Transverse colon (tissue), 4 donors: ENCODE measurements around the gene HECW1. TPM values are rescaled to one million over a fixed set of nuclear protein-coding genes. Genes with fewer than 3 reads are reported as not detected.
"Not testable (repeated sequence)": the region's sequence is repeated elsewhere in the genome, so short reads cannot be mapped to it uniquely, and the experiment has no call there.

ENCODE experiments used
- DNase-seq: peaks from one replicate; pipeline ENCODE4 v3.0.0-alpha.2; 2019
- H3K27ac ChIP-seq, 4 donors: fragments of 200-600 bp; sonication (generic); 2 replicates each; pipeline ENCODE4 v1.5.1; 2016 to 2018; ENCODE audit warnings: inconsistent platforms in 4 of 4
- H3K27me3 ChIP-seq: fragments of 200-600 bp; sonication (generic); 2 replicates; pipeline ENCODE4 v1.5.1; 2017; ENCODE audit warnings: inconsistent platforms
- H3K36me3 ChIP-seq, 4 donors: fragments of 200-600 bp; sonication (generic); 2 replicates each; pipeline ENCODE4 v1.5.1; 2017 to 2019; ENCODE audit warnings: inconsistent platforms in 4 of 4
- H3K4me1 ChIP-seq, 4 donors: fragments of 200-600 bp; sonication (generic); 2 replicates each; pipeline ENCODE4 v1.5.1; 2017 to 2020; ENCODE audit warnings: inconsistent platforms in 4 of 4
- H3K4me3 ChIP-seq, 4 donors: fragments of 200-600 bp; sonication (generic); 1 replicate in 1 of 4; 2 replicates in 3 of 4; pipeline versions ENCODE4 v1.5.1 to v1.6.1; 2017 to 2019; ENCODE audit warnings: inconsistent platforms in 4 of 4
- H3K9me3 ChIP-seq, 2 donors: fragments of 200-600 bp; sonication (generic); 2 replicates each; pipeline ENCODE4 v1.5.1; 2017 to 2019; ENCODE audit warnings: inconsistent platforms in 2 of 2
- CTCF ChIP-seq, 5 experiments: fragments of 200-600 bp in 3 of 5; fragments of 450-650 bp in 2 of 5; sonication (generic) in 3 of 5; IDR thresholded peaks; 1 replicate in 2 of 5; 2 replicates in 3 of 5; pipeline ENCODE4 v1.5.1; 2016 to 2017; ENCODE audit warnings: antibody characterized with exemption in 5 of 5, inconsistent platforms in 3 of 5, mild to moderate bottlenecking in 2 of 5, moderate library complexity in 1 of 5
- EP300 ChIP-seq: sonication (generic); formaldehyde crosslinking; IDR thresholded peaks from one replicate; pipeline ENCODE4 v1.6.1; 2017; ENCODE audit warnings: antibody characterized with exemption, low read depth
- POLR2A ChIP-seq: fragments of 450-650 bp; IDR thresholded peaks from one replicate; pipeline ENCODE4 v1.6.1; 2016; ENCODE audit warnings: antibody characterized with exemption, mild to moderate bottlenecking, moderate library complexity
- POLR2AphosphoS5 ChIP-seq, 3 donors: sonication (generic); formaldehyde crosslinking; IDR thresholded peaks; one replicate each; pipeline ENCODE4 v1.6.1; 2016; ENCODE audit warnings: antibody characterized with exemption in 3 of 3
- WGBS, 2 donors: methylation state at CpG; one replicate each; pipeline ENCODE4 v1.1.5; 2018; ENCODE audit warnings: low coverage in 1 of 2; 5-methylcytosine and 5-hydroxymethylcytosine counted together
- in situ Hi-C, 4 donors: fragments of 200-750 bp; cut with MboI; loops; one replicate each; pipeline versions ENCODE4 v1.15.0 to v1.15.1; 2017; ENCODE audit warnings: low sequenced_read_pairs in 3 of 4, low pct_ligation_motif_present in 1 of 4, low pct_unique_long_range_greater_than_20kb in 1 of 4
- intact Hi-C: fragments of 100-400 bp; cut with DNase I; formaldehyde crosslinking; loops from one replicate; pipeline ENCODE4 v1.15.1; 2023; ENCODE audit warnings: low total_unique reads
- total RNA-seq, 4 donors: library from RNA; depleted of rRNA; stranded (reverse); fragments of >200 nt; gene quantifications; one replicate each; pipeline ENCODE4 v1.1.0, GENCODE V29; 2016

The HECW1 gene
- total RNA-seq, 4 donors from 2014 or later = 1.1 to 1.4 TPM; not detected in 2

- Histone ChIP-seq H3K27ac (no peak overlapping the region), H3K9me3 (no peaks in the 10 kb centered on the region), H3K4me1 (no peaks in the 10 kb centered on the region), H3K27me3 (no peaks in the 10 kb centered on the region), H3K36me3 (no peaks in the 10 kb centered on the region), H3K4me3 (no peak overlapping the region)
- no peak for DNase-seq
- intact Hi-C loops (no loop called here), in situ Hi-C loops (no loop called here)
- TF ChIP-seq POLR2A (no peak), EP300 (no peak), POLR2AphosphoS5 (IDR thresholded peaks at IDR 0.05) (no peak), CTCF (IDR thresholded peaks at IDR 0.05) (no peak)
- WGBS, 2 donors = 57% methylated on average over 2 of the region's 2 CpGs
These were observed 23.6 kb downstream of the HECW1 start for GRCh38 chr7:43136064-43136463.

GRCh38 chr7:43137121-43137744 lies 24.8 kb downstream of the HECW1 start:
- H3K4me1 ChIP-seq, H3K27ac ChIP-seq, H3K4me3 ChIP-seq, H3K36me3 ChIP-seq, intact Hi-C loops, H3K9me3 ChIP-seq, DNase-seq, H3K27me3 ChIP-seq, in situ Hi-C loops: not testable (repeated sequence)
- WGBS, 2 donors = 71 to 90% methylated on average over 6 of the region's 6 CpGs

- intact Hi-C loops (no loop called here), in situ Hi-C loops (no loop called here)
- no peak for DNase-seq
- no peaks in the 10 kb centered on the region for H3K9me3 ChIP-seq
- no peaks in the 10 kb centered on the region for H3K4me1 ChIP-seq
- no peaks in the 10 kb centered on the region for H3K27me3 ChIP-seq
- no peak overlapping the region for H3K27ac ChIP-seq
- H3K36me3 ChIP-seq = no peaks in the 10 kb centered on the region
- H3K4me3 ChIP-seq = no peak overlapping the region
- 54 to 59% methylated on average over 2 to 3 of the region's 3 CpGs for WGBS, 2 donors
- TF ChIP-seq CTCF (IDR thresholded peaks at IDR 0.05) = no peak
- TF ChIP-seq POLR2A = no peak
- no peak for TF ChIP-seq EP300
- TF ChIP-seq POLR2AphosphoS5 (IDR thresholded peaks at IDR 0.05) = no peak
These were observed 25.4 kb downstream of the HECW1 start for GRCh38 chr7:43137811-43138210.

GRCh38 chr7:43138710-43139109 lies 26.3 kb downstream of the HECW1 start:
- WGBS, 2 donors = 75 to 84% methylated on average over 4 of the region's 4 CpGs
- intact Hi-C loops (no loop called here), in situ Hi-C loops (no loop called here)
- H3K27me3 ChIP-seq = no peaks in the 10 kb centered on the region
- no peaks in the 10 kb centered on the region for H3K9me3 ChIP-seq
- no peak overlapping the region for H3K4me3 ChIP-seq
- no peak for TF ChIP-seq EP300
- TF ChIP-seq POLR2A = no peak
- no peak for TF ChIP-seq POLR2AphosphoS5 (IDR thresholded peaks at IDR 0.05)
- TF ChIP-seq CTCF (IDR thresholded peaks at IDR 0.05) = no peak
- H3K4me1 ChIP-seq = no peaks in the 10 kb centered on the region
- no peaks in the 10 kb centered on the region for H3K36me3 ChIP-seq
- DNase-seq = no peak
- no peak overlapping the region for H3K27ac ChIP-seq

- WGBS, 2 donors = 69 to 83% methylated on average over 2 of the region's 2 CpGs
- intact Hi-C loops = no loop called here
- DNase-seq = no peak
- Histone ChIP-seq H3K27me3 (no peaks in the 10 kb centered on the region), H3K4me1 (no peaks in the 10 kb centered on the region), H3K36me3 (no peaks in the 10 kb centered on the region), H3K4me3 (no peak overlapping the region), H3K9me3 (no peaks in the 10 kb centered on the region), H3K27ac (no peak overlapping the region)
- in situ Hi-C loops = no loop called here
- TF ChIP-seq EP300 (no peak), POLR2AphosphoS5 (IDR thresholded peaks at IDR 0.05) (no peak), CTCF (IDR thresholded peaks at IDR 0.05) (no peak), POLR2A (no peak)
These were observed 26.7 kb downstream of the HECW1 start for GRCh38 chr7:43139137-43139536.
